Measurements from ENCODE around the gene BMAL1. TPM values are rescaled to one million over a fixed set of nuclear protein-coding genes. Genes with fewer than 3 reads are reported as not detected.

The BMAL1 gene
- total RNA-seq, 1 experiment from 2014 or later: 3.2 TPM

DNA sequence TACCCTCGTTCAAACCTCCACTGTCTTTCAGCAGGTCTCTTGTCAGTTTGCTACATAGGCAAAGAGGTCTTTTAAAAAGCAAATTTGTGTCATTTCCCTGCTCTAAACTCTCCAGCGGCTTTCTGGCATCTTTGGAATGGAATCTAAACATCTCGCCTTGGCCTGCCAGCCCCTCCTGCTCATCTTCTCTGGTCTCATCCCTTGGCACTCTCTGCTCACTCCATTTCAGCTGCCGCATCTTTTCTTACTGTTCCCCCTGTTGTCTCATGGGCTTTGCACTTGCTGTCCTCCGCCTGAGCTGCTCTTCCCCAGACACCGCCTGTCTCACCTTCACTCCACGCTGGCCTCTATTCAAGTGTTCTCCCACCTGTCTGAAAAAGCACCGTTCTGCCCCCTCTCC, 46.6 kb downstream of the BMAL1 start:
- Histone ChIP-seq H3K4me3 (ENCODE audit: low read depth, low read length, poor library complexity, severe bottlenecking) (no peak overlapping the region), H3K9me3 (ENCODE audit: low read depth, low read length, poor library complexity, severe bottlenecking) (no peaks in the 10 kb centered on the region), H3K4me1 (ENCODE audit: insufficient read depth, low read length, poor library complexity, severe bottlenecking) (no peaks in the 10 kb centered on the region), H3K27ac (ENCODE audit: low read depth, low read length, poor library complexity, severe bottlenecking) (no peak overlapping the region), H3K36me3 (ENCODE audit: insufficient read depth, low read length, poor library complexity, severe bottlenecking) (no peaks in the 10 kb centered on the region), H3K27me3 (replicated peaks; ENCODE audit: insufficient read depth, low read depth, low read length, poor library complexity) (no peaks in the 10 kb centered on the region)
- POLR2A ChIA-PET (ENCODE audit: low non-redundant PET): no interaction called here
- CTCF ChIA-PET: no interaction called here
- no peak for TF ChIP-seq CTCF (conservative IDR thresholded peaks at IDR 0.05; ENCODE audit: low read depth, low read length)
- intact Hi-C loops (cut with micrococcal nuclease; ENCODE audit: unreplicated experiment): no loop called here
- no TSS peak for BruUV-seq (replicated peaks)
- no peak for DNase-seq (ENCODE audit: low spot score)

GRCh38 chr11:13324709-13325108, 47.1 kb downstream of the BMAL1 start:
- ChIA-PET CTCF (no interaction called here), POLR2A (ENCODE audit: low non-redundant PET) (no interaction called here)
- no peaks in the 10 kb centered on the region for H3K36me3 ChIP-seq (ENCODE audit: insufficient read depth, low read length, poor library complexity, severe bottlenecking)
- H3K4me1 ChIP-seq (ENCODE audit: insufficient read depth, low read length, poor library complexity, severe bottlenecking): no peaks in the 10 kb centered on the region
- no TSS peak for BruUV-seq (replicated peaks)
- TF ChIP-seq CTCF (conservative IDR thresholded peaks at IDR 0.05; ENCODE audit: low read depth, low read length): no peak
- TF ChIP-seq EZH2 (IDR thresholded peaks at IDR 0.05; ENCODE audit: borderline replicate concordance, low read depth, low read length, poor library complexity, severe bottlenecking): no peak
- H3K27ac ChIP-seq (ENCODE audit: low read depth, low read length, poor library complexity, severe bottlenecking): no peak overlapping the region
- intact Hi-C loops (cut with micrococcal nuclease; ENCODE audit: unreplicated experiment): no loop called here
- no peaks in the 10 kb centered on the region for H3K27me3 ChIP-seq (replicated peaks; ENCODE audit: insufficient read depth, low read depth, low read length, poor library complexity)
- DNase-seq (ENCODE audit: low spot score): no peak
- H3K4me3 ChIP-seq (ENCODE audit: low read depth, low read length, poor library complexity, severe bottlenecking): no peak overlapping the region
- no peaks in the 10 kb centered on the region for H3K9me3 ChIP-seq (ENCODE audit: low read depth, low read length, poor library complexity, severe bottlenecking)

DNA sequence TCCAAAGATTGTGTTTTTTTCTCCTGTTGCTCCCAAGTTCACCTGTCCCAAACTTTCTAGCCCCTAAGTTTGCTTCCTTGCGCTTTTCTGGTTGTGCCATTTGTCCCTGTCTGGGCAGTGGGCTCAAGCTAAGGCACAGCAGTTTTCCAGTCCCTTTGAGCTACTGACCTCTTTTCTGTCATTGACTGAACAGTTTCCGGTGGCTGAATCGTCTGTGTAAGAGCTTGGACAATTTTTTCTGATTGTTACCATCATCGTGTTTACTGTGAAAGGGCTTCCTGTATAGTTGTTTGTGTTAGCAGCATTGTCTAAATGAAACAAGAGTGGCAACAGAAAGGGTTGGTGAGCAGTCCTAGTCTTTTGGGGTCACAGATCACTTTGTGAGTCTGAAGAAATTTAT, 49.8 kb downstream of the BMAL1 start:
- CTCF ChIA-PET: no interaction called here
- Histone ChIP-seq H3K27me3 (replicated peaks; ENCODE audit: insufficient read depth, low read depth, low read length, poor library complexity) (no peaks in the 10 kb centered on the region), H3K4me3 (ENCODE audit: low read depth, low read length, poor library complexity, severe bottlenecking) (no peak overlapping the region), H3K27ac (ENCODE audit: low read depth, low read length, poor library complexity, severe bottlenecking) (no peak overlapping the region), H3K9me3 (ENCODE audit: low read depth, low read length, poor library complexity, severe bottlenecking) (no peaks in the 10 kb centered on the region), H3K4me1 (ENCODE audit: insufficient read depth, low read length, poor library complexity, severe bottlenecking) (no peaks in the 10 kb centered on the region), H3K36me3 (ENCODE audit: insufficient read depth, low read length, poor library complexity, severe bottlenecking) (no peaks in the 10 kb centered on the region)
- POLR2A ChIA-PET (ENCODE audit: low non-redundant PET): no interaction called here
- BruUV-seq (replicated peaks): no TSS peak
- intact Hi-C loops (cut with micrococcal nuclease; ENCODE audit: unreplicated experiment): no loop called here
- no peak for TF ChIP-seq CTCF (conservative IDR thresholded peaks at IDR 0.05; ENCODE audit: low read depth, low read length)
- TF ChIP-seq EZH2 (IDR thresholded peaks at IDR 0.05; ENCODE audit: borderline replicate concordance, low read depth, low read length, poor library complexity, severe bottlenecking): no peak
- DNase-seq (ENCODE audit: low spot score): no peak
